ENCODE data around the gene FAM110C.

DNA sequence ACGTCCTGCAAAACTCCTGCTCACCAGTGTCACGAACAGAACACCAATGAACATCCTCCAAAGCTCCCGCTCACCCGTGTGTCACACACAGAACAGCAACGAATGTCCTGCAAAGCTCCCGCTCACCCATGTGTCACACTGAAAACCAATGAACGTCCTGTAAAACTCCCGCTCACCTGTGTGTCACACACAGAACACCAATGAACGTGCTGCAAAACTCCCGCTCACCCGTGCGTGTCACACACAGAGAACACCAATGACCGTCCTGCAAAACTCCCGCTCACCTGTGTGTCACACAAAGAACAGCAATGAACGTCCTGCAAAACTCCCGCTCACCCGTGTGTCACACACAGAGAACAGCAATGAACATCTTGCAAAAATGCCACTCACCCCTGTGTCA, 20.5 kb upstream of the FAM110C start:
- no peak for TF ChIP-seq CTCF (IDR thresholded peaks at IDR 0.05)
- TF ChIP-seq POLR2A (IDR thresholded peaks at IDR 0.05) = no peak

Data from body of pancreas (tissue), 4 donors.